BE2C (cell line): ENCODE results near the gene CALHM6.

Source experiments
- DNase-seq: peaks from one replicate; pipeline ENCODE4 v3.0.0-alpha.2; 2020
- H3K27me3 ChIP-seq: fragments of 250-450 bp; sonication (Bioruptor Pico); 2 replicates; pipeline ENCODE4 v1.5.1; 2020; ENCODE audit warnings: mild to moderate bottlenecking
- H3K36me3 ChIP-seq: fragments of 250-450 bp; sonication (Bioruptor Pico); 2 replicates; pipeline ENCODE4 v1.5.1; 2020; ENCODE audit warnings: mild to moderate bottlenecking
- H3K4me1 ChIP-seq: fragments of 250-450 bp; sonication (Bioruptor Pico); 2 replicates; pipeline ENCODE4 v1.5.1; 2020
- H3K4me3 ChIP-seq: 2 replicates; pipeline ENCODE4 v1.5.1; 2011; ENCODE audit warnings: low read depth, low read length
- H3K9me3 ChIP-seq: fragments of 250-450 bp; sonication (Bioruptor Pico); 2 replicates; pipeline ENCODE4 v1.5.1; 2020
- TF ChIP-seq, protein P1 (sequence below): IDR thresholded peaks from 2 replicates; pipeline ENCODE4 v1.5.1; 2012; ENCODE audit warnings: mild to moderate bottlenecking, low read depth, low read length

Gene CALHM6

DNA sequence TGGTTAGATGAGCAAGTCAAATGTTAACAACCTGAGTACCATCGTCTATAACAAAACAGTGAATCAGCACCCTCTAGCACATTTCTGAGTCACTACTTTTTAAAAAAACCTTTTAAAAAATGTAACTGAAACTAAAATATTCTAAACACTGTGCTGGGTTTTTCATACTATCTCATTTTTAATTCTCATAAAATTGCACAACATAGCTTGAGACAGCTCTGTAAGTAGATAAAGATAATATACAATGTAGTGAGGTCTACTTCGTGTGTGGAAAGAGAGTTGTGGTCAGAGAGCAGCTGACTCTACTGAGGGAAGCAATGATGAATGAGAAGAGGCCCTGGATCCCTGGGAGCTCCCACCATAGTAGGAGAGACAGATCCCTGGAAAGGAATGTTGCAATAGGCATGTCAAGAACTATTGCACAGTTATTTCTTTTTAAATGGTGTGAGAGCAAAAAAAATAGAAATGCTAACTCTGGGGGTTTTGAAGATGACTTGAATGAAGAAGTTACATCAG is 13.6 kb upstream of the CALHM6 start:
- no peak for DNase-seq
- H3K27me3 ChIP-seq: no peaks in the 10 kb centered on the region
- TF ChIP-seq, protein P1, sequence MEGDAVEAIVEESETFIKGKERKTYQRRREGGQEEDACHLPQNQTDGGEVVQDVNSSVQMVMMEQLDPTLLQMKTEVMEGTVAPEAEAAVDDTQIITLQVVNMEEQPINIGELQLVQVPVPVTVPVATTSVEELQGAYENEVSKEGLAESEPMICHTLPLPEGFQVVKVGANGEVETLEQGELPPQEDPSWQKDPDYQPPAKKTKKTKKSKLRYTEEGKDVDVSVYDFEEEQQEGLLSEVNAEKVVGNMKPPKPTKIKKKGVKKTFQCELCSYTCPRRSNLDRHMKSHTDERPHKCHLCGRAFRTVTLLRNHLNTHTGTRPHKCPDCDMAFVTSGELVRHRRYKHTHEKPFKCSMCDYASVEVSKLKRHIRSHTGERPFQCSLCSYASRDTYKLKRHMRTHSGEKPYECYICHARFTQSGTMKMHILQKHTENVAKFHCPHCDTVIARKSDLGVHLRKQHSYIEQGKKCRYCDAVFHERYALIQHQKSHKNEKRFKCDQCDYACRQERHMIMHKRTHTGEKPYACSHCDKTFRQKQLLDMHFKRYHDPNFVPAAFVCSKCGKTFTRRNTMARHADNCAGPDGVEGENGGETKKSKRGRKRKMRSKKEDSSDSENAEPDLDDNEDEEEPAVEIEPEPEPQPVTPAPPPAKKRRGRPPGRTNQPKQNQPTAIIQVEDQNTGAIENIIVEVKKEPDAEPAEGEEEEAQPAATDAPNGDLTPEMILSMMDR: no peak
- H3K36me3 ChIP-seq: no peaks in the 10 kb centered on the region
- no peaks in the 10 kb centered on the region for H3K4me1 ChIP-seq
- no peaks in the 10 kb centered on the region for H3K9me3 ChIP-seq
- no peak overlapping the region for H3K4me3 ChIP-seq

DNA sequence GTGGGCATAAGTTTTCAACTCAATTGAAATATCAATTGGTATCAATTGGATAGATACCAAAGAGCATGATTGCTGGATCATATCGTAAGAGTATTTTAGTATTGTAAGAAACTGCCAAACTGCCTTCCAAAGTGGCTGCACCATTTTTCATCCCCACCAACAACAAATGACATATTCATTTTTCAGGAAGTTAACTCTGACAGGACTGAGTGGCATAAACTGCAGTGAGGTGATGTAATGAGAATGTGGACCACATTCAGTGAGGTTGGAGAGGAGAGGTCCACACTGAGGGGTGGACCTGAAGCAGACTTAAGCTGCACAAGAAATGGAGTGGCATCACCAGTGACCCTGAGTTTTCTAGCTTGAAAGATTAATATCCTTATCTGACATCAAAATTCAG is 11.6 kb upstream of the CALHM6 start:
- H3K4me3 ChIP-seq: no peak overlapping the region
- no peaks in the 10 kb centered on the region for H3K27me3 ChIP-seq
- H3K4me1 ChIP-seq: no peaks in the 10 kb centered on the region
- no peaks in the 10 kb centered on the region for H3K36me3 ChIP-seq
- H3K9me3 ChIP-seq: no peaks in the 10 kb centered on the region
- DNase-seq: no peak
- TF ChIP-seq, protein P1: no peak

DNA sequence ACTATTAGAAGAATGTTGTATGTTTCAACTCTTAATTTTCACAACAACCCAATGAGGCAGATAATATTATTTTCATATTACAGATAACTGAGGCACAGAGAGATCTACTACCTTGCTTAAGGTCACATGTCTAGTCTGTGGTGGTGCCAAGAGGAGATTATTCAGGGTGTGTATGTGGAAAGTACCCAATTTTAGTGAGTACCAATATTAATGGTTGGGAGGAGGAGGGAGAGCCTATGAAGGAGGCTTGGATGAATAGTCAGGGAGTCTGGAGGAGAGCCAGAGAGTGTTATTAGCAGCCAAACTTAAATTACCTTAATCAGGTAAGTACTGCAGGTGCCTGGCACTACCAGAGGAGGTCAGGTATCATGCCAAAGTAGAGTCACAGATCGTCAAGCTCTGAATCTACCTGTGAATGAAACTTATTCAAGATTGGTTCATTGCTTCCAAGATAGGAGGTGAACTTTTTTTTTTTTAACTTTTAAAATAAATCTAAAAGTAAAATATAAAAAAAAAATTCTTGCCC is 10.9 kb upstream of the CALHM6 start:
- no peak for DNase-seq
- Histone ChIP-seq H3K9me3 (no peaks in the 10 kb centered on the region), H3K4me3 (no peak overlapping the region), H3K4me1 (no peaks in the 10 kb centered on the region), H3K27me3 (no peaks in the 10 kb centered on the region), H3K36me3 (no peaks in the 10 kb centered on the region)
- TF ChIP-seq, protein P1: no peak

DNA sequence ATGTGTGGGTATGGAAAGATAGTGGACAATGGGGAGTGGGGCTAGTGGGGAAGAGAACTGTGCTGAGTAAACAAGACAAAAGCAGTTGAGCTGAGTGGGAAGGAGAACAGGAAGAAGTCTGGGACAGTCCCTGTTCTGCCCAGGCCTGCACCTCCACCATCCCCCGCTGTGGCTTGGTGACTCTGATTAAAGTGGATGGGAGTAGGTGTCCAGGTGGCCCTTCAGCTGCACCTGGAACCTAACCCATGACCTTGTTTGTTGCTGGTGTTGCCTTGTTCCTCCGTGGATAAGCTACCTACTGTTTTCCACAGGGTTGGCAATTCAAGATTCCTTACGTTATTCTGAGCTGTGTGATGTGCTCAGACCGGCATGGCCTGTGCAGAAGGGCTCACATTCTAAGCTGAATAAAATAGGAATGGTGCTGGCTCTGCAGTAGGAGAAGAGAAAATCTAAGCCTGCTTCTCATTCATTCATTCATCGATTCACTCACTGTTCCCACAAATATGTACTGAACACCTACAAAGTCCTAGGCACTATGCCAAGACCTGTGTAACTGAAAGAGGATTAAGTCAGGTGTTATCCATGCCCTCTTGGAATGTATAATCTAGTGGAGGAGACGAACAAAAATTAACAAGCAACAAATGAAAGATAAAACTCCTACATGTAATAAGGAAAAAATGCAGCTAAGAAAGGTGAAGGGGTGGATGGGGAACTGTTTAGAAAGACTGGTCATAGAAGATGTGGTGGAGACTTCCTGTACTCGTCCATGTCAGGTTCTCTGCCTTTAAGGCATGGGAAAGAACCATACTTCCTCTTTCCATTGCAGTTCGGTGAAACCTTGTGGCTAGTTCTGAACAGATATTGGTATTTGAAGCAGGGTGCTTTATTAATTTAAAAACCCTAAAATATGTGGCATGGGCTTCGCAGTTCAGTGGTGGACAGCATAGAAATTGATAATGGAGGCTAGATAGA is 10.1 kb upstream of the CALHM6 start:
- no peaks in the 10 kb centered on the region for H3K27me3 ChIP-seq
- no peak overlapping the region for H3K4me3 ChIP-seq
- H3K9me3 ChIP-seq: no peaks in the 10 kb centered on the region
- no peaks in the 10 kb centered on the region for H3K36me3 ChIP-seq
- no peaks in the 10 kb centered on the region for H3K4me1 ChIP-seq
- no peak for DNase-seq
- TF ChIP-seq, protein P1: no peak

DNA sequence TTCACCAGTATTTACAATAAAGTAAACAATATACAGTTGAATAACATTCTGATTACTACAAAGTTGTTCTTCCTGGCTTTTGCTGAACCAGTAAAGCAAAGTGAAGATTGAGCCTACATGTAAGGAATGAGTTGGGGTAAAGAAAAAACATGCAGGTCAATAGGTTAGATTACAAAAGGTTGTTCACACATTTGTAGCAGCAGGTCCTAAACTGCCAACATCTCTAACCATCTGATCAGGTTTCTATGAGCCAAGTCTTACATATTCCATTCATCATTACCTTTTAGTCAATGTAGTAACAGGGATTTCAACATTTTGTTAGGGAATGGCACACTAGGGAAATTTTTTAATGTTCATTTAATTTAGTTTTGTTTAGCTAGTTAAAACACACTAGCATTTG is 9.3 kb upstream of the CALHM6 start:
- no peaks in the 10 kb centered on the region for H3K36me3 ChIP-seq
- no peaks in the 10 kb centered on the region for H3K9me3 ChIP-seq
- no peak for DNase-seq
- no peaks in the 10 kb centered on the region for H3K4me1 ChIP-seq
- no peaks in the 10 kb centered on the region for H3K27me3 ChIP-seq
- TF ChIP-seq, protein P1: no peak
- H3K4me3 ChIP-seq: no peak overlapping the region

DNA sequence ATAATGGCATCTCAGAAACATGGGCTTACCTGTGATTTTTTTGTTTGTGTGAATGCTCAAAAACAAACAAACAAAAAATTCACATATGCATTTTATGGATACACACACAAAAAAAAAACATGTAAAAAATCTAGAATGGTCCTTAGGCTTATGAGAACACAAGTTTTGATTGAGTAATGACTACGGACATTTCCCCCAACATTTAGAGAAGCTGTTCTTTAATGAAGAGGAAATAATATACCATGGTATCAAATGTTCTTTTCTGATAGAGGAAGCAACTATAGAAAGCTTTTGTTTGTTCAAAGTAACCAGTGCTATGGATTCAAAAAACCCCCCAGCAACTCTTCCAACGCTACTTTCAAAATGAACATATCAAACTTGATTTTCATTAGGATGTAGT is 8.6 kb upstream of the CALHM6 start:
- Histone ChIP-seq H3K9me3 (no peaks in the 10 kb centered on the region), H3K27me3 (no peaks in the 10 kb centered on the region), H3K36me3 (no peaks in the 10 kb centered on the region), H3K4me3 (no peak overlapping the region), H3K4me1 (no peaks in the 10 kb centered on the region)
- TF ChIP-seq, protein P1: no peak
- no peak for DNase-seq
